GM12878 (cell line): Measurements from ENCODE around the gene MYCT1.

Experiments used
- CHD1 ChIP-seq: IDR thresholded peaks from 2 replicates; pipeline ENCODE4 v1.6.1; 2012; ENCODE audit warnings: low read depth, low read length, improper control_type of control experiment
- CTCF ChIP-seq, 3 experiments: IDR thresholded peaks in 2 of 3; conservative IDR thresholded peaks in 1 of 3; 2 replicates each; pipeline ENCODE4 v1.5.1; 2011; ENCODE audit warnings: low read depth in 3 of 3, low read length in 3 of 3, mild to moderate bottlenecking in 3 of 3, control low read depth in 2 of 3, moderate library complexity in 2 of 3, inconsistent platforms in 1 of 3, mixed read lengths in 1 of 3; ENCODE audit not compliant: control insufficient read depth in 2 of 3, insufficient read depth in 1 of 3; ENCODE audit errors: extremely low read depth in 1 of 3
- HDAC2 ChIP-seq: fragments of 200-600 bp; sonication (generic); IDR thresholded peaks from 2 replicates; pipeline ENCODE4 v1.6.1; 2017
- MLLT1 ChIP-seq: fragments of 450-650 bp; IDR thresholded peaks from 2 replicates; pipeline ENCODE4 v1.6.1; 2016; ENCODE audit warnings: mild to moderate bottlenecking
- PKNOX1 ChIP-seq: fragments of 450-650 bp; IDR thresholded peaks from 2 replicates; pipeline ENCODE4 v1.6.1; 2016; ENCODE audit warnings: mild to moderate bottlenecking
- POLR2A ChIP-seq: IDR thresholded peaks from 2 replicates; pipeline ENCODE4 v1.6.1; 2011; ENCODE audit warnings: low read depth, mild to moderate bottlenecking, low read length
- POLR2AphosphoS2 ChIP-seq: IDR thresholded peaks from 2 replicates; pipeline ENCODE4 v1.6.1; 2011; ENCODE audit warnings: low read depth, mild to moderate bottlenecking, low read length, improper control_type of control experiment, moderate library complexity
- YBX1 ChIP-seq: fragments of 450-650 bp; IDR thresholded peaks from 2 replicates; pipeline ENCODE4 v1.6.1; 2016; ENCODE audit warnings: antibody characterized with exemption
- ZNF274 ChIP-seq: IDR thresholded peaks from one replicate; pipeline ENCODE4 v1.8.0; 2011; ENCODE audit not compliant: insufficient read length, insufficient read depth
- TF ChIP-seq, protein P1 (sequence below): IDR thresholded peaks from 2 replicates; pipeline ENCODE4 v1.6.1; 2012; ENCODE audit warnings: low read depth, low read length, improper control_type of control experiment

DNA sequence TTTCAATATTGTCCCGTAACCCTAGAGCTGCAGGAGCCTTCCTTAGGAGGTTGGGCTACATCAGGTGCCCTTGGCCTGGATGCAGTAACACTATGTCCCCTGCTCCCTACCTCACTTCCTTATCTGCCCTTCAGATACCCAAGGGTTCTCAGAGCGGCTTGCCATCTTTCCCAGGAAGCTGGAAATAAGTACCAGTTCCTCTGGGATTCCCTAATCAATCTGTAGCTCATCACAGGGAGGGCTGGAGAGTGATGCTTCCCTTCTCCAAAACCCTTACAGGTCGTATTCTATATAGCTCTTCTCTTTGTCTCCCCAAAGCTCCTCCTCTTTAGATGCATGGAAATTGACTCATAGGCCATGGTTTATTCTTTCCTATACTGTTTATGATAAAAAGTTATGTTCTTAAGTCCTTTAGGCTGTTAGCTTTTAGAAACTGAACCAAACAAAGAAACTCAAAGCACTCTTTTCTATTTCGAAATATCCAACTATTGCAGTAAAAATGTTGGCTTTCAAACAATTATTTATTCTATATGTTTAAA, 4.2 kb downstream of the MYCT1 start:
- TF ChIP-seq MLLT1 = no peak
- no peak for TF ChIP-seq CHD1
- no peak for TF ChIP-seq YBX1
- no peak for TF ChIP-seq HDAC2
- TF ChIP-seq ZNF274 = no peak
- TF ChIP-seq POLR2A = no peak
- TF ChIP-seq, protein P1, sequence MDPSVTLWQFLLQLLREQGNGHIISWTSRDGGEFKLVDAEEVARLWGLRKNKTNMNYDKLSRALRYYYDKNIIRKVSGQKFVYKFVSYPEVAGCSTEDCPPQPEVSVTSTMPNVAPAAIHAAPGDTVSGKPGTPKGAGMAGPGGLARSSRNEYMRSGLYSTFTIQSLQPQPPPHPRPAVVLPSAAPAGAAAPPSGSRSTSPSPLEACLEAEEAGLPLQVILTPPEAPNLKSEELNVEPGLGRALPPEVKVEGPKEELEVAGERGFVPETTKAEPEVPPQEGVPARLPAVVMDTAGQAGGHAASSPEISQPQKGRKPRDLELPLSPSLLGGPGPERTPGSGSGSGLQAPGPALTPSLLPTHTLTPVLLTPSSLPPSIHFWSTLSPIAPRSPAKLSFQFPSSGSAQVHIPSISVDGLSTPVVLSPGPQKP = no peak
- no peak for TF ChIP-seq POLR2AphosphoS2
- no peak for TF ChIP-seq PKNOX1
- no peak for TF ChIP-seq CTCF (IDR thresholded peaks at IDR 0.05 in 2 of 3, conservative IDR thresholded peaks at IDR 0.05 in 1 of 3; ENCODE audit: control insufficient read depth in 2 of 3, extremely low read depth in 1 of 3, insufficient read depth in 1 of 3, low read depth in 3 of 3, low read length in 3 of 3)
